Sciatic nerve (tissue), 2 donors: ENCODE measurements around the gene FAM241A. TPM values are rescaled to one million over a fixed set of nuclear protein-coding genes. Genes with fewer than 3 reads are reported as not detected.
"Not testable (repeated sequence)": the region's sequence is repeated elsewhere in the genome, so short reads cannot be mapped to it uniquely, and the experiment has no call there.

Experiments
- ATAC-seq: fragments of 200-7000 bp; cut with Tn5 transposase; one replicate; pipeline ENCODE4 v1.9.1; 2020; ENCODE audit warnings: mild to moderate bottlenecking, moderate library complexity
- DNase-seq: peaks from one replicate; pipeline ENCODE4 v3.0.0-alpha.2; 2020; ENCODE audit warnings: low spot score
- intact Hi-C: fragments of 100-400 bp; cut with DNase I; formaldehyde crosslinking; loops from one replicate; pipeline ENCODE4 v1.14.2; 2022
- total RNA-seq: library from RNA; stranded (reverse); fragmentation: NEBNext Ultra II Directional; extraction: Animal tissue kit (Norgen Biotek cat#: 25700); gene quantifications from one replicate; pipeline ENCODE4 v1.2.1, GENCODE V29; 2021
- donor health status: DM: no; HTN: no; CAD: no.
- donor health status: DM: no; HTN: no; CAD: no.

FAM241A gene
- total RNA-seq, 1 donor from 2014 or later, result 7.1 TPM

- DNase-seq (no peak), ATAC-seq (no peak)
- intact Hi-C loops, result no loop called here
Observed at GRCh38 chr4:112199041-112199440, 53.8 kb downstream of the FAM241A start.

GRCh38 chr4:112201915-112202505 lies 56.8 kb downstream of the FAM241A start:
- DNase-seq, result no peak
- intact Hi-C loops, result no loop called here
- ATAC-seq, result no peak

- intact Hi-C loops, result no loop called here
- no peak for ATAC-seq
- no peak for DNase-seq
Observed at GRCh38 chr4:112203593-112203992, 58.3 kb downstream of the FAM241A start.

GRCh38 chr4:112206431-112206830 lies 61.2 kb downstream of the FAM241A start:
- intact Hi-C loops, result no loop called here
- DNase-seq, result no peak
- no peak for ATAC-seq

- intact Hi-C loops, ATAC-seq, DNase-seq: not testable (repeated sequence)
Observed at GRCh38 chr4:112208137-112209095, 63.2 kb downstream of the FAM241A start.

GRCh38 chr4:112210777-112211176 lies 65.5 kb downstream of the FAM241A start:
- DNase-seq (no peak), ATAC-seq (no peak)
- intact Hi-C loops, result no loop called here

- ATAC-seq (no peak), DNase-seq (no peak)
- intact Hi-C loops, result no loop called here
Observed at GRCh38 chr4:112213091-112213490, 67.8 kb downstream of the FAM241A start.

GRCh38 chr4:112213856-112214255 lies 68.6 kb downstream of the FAM241A start:
- no peak for ATAC-seq
- intact Hi-C loops, result no loop called here
- DNase-seq, result no peak

- DNase-seq (no peak), ATAC-seq (no peak)
- intact Hi-C loops, result no loop called here
Observed at GRCh38 chr4:112214390-112215264, 69.4 kb downstream of the FAM241A start.

- ATAC-seq (no peak), DNase-seq (no peak)
- intact Hi-C loops, result no loop called here
Observed at GRCh38 chr4:112219826-112220366, 74.6 kb downstream of the FAM241A start.

GRCh38 chr4:112222219-112222955 lies 77.1 kb downstream of the FAM241A start:
- intact Hi-C loops, result no loop called here
- no peak for DNase-seq
- no peak for ATAC-seq

- intact Hi-C loops, result no loop called here
- DNase-seq (no peak), ATAC-seq (no peak)
Observed at GRCh38 chr4:112225157-112225556, 79.9 kb downstream of the FAM241A start.

GRCh38 chr4:112230879-112231778 lies 85.9 kb downstream of the FAM241A start:
- intact Hi-C loops, result loop anchor here (10.0 kb wide), 1 partner anchor 126 kb away; no protein-coding TSS in a partner anchor
- ATAC-seq (peak; percentile 99), DNase-seq (peak; percentile 99)

GRCh38 chr4:112231779-112232713 lies 86.8 kb downstream of the FAM241A start, which contains the start of gene AP1AR:
AP1AR (plus strand) TSS chr4:112231787; CDS start chr4:112232092, 305 bp downstream.
- intact Hi-C loops, result loop anchor here (10.0 kb wide), 1 partner anchor 127 kb away; no protein-coding TSS in a partner anchor
- peak; percentile 89 for DNase-seq

GRCh38 chr4:112234952-112235609 lies 89.8 kb downstream of the FAM241A start:
- intact Hi-C loops, result loop anchor here (10.0 kb wide), 1 partner anchor 130 kb away; no protein-coding TSS in a partner anchor
- DNase-seq, result peak; percentile 70
- ATAC-seq, result no peak

More at GRCh38 chr4:112231779-112232713, 86.8 kb downstream of the FAM241A start, which contains the start of gene AP1AR:
- ATAC-seq, result peak; percentile 80
